MM.1S (cell line): ENCODE results near the gene CR2.
"Not testable (repeated sequence)": the region's sequence is repeated elsewhere in the genome, so short reads cannot be mapped to it uniquely, and the experiment has no call there.

Source experiments
- EZH2 ChIP-seq: fragments of 300-600 bp; sonication (generic); optimal IDR thresholded peaks from 2 replicates; pipeline ENCODE3; 2017; ENCODE audit warnings: low read depth, mild to moderate bottlenecking, antibody characterized with exemption, low read length, mixed read lengths
- EZH2phosphoT487 ChIP-seq: fragments of 300-600 bp; sonication (generic); IDR thresholded peaks from 2 replicates; pipeline ENCODE4 v1.6.1; 2018; ENCODE audit warnings: antibody characterized with exemption, low read length
- TF ChIP-seq, protein P1 (sequence below): fragments of 300-600 bp; sonication (generic); IDR thresholded peaks from 2 replicates; pipeline ENCODE4 v1.5.1; 2016; ENCODE audit warnings: antibody characterized with exemption, low read length, mixed read lengths

- TF ChIP-seq, protein P1, sequence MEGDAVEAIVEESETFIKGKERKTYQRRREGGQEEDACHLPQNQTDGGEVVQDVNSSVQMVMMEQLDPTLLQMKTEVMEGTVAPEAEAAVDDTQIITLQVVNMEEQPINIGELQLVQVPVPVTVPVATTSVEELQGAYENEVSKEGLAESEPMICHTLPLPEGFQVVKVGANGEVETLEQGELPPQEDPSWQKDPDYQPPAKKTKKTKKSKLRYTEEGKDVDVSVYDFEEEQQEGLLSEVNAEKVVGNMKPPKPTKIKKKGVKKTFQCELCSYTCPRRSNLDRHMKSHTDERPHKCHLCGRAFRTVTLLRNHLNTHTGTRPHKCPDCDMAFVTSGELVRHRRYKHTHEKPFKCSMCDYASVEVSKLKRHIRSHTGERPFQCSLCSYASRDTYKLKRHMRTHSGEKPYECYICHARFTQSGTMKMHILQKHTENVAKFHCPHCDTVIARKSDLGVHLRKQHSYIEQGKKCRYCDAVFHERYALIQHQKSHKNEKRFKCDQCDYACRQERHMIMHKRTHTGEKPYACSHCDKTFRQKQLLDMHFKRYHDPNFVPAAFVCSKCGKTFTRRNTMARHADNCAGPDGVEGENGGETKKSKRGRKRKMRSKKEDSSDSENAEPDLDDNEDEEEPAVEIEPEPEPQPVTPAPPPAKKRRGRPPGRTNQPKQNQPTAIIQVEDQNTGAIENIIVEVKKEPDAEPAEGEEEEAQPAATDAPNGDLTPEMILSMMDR, result not testable (repeated sequence)
- not testable (repeated sequence) for TF ChIP-seq EZH2, EZH2phosphoT487
These were observed 17.4 kb upstream of the CR2 start for GRCh38 chr1:207436746-207437145.
